ENCODE measurements around the gene ABL1.

ABL1 gene

GRCh38 chr9:130857864-130858738 lies 23.0 kb downstream of the ABL1 start:
- no peak for DNase-seq (ENCODE audit: extremely low read depth, insufficient read length)
- Histone ChIP-seq H3K27me3 (replicated peaks; ENCODE audit: control insufficient read depth, insufficient read depth, low read length) (no peaks in the 10 kb centered on the region), H3K36me3 (ENCODE audit: control insufficient read depth, insufficient read depth, low read length) (peaks cover 13% of the 10 kb centered on the region), H3K4me3 (replicated peaks; ENCODE audit: low read depth, low read length) (no peak overlapping the region)
- TF ChIP-seq, protein P1, sequence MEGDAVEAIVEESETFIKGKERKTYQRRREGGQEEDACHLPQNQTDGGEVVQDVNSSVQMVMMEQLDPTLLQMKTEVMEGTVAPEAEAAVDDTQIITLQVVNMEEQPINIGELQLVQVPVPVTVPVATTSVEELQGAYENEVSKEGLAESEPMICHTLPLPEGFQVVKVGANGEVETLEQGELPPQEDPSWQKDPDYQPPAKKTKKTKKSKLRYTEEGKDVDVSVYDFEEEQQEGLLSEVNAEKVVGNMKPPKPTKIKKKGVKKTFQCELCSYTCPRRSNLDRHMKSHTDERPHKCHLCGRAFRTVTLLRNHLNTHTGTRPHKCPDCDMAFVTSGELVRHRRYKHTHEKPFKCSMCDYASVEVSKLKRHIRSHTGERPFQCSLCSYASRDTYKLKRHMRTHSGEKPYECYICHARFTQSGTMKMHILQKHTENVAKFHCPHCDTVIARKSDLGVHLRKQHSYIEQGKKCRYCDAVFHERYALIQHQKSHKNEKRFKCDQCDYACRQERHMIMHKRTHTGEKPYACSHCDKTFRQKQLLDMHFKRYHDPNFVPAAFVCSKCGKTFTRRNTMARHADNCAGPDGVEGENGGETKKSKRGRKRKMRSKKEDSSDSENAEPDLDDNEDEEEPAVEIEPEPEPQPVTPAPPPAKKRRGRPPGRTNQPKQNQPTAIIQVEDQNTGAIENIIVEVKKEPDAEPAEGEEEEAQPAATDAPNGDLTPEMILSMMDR (IDR thresholded peaks at IDR 0.05; ENCODE audit: insufficient read depth, low read length, poor library complexity, severe bottlenecking), result no peak

GRCh38 chr9:130858739-130859705 lies 24.0 kb downstream of the ABL1 start:
- no peak overlapping the region for H3K4me3 ChIP-seq (replicated peaks; ENCODE audit: low read depth, low read length)
- H3K36me3 ChIP-seq (ENCODE audit: control insufficient read depth, insufficient read depth, low read length), result peaks cover 13% of the 10 kb centered on the region
- TF ChIP-seq, protein P1 (IDR thresholded peaks at IDR 0.05; ENCODE audit: insufficient read depth, low read length, poor library complexity, severe bottlenecking), result no peak
- no peaks in the 10 kb centered on the region for H3K27me3 ChIP-seq (replicated peaks; ENCODE audit: control insufficient read depth, insufficient read depth, low read length)
- DNase-seq (ENCODE audit: extremely low read depth, insufficient read length), result no peak

DNA sequence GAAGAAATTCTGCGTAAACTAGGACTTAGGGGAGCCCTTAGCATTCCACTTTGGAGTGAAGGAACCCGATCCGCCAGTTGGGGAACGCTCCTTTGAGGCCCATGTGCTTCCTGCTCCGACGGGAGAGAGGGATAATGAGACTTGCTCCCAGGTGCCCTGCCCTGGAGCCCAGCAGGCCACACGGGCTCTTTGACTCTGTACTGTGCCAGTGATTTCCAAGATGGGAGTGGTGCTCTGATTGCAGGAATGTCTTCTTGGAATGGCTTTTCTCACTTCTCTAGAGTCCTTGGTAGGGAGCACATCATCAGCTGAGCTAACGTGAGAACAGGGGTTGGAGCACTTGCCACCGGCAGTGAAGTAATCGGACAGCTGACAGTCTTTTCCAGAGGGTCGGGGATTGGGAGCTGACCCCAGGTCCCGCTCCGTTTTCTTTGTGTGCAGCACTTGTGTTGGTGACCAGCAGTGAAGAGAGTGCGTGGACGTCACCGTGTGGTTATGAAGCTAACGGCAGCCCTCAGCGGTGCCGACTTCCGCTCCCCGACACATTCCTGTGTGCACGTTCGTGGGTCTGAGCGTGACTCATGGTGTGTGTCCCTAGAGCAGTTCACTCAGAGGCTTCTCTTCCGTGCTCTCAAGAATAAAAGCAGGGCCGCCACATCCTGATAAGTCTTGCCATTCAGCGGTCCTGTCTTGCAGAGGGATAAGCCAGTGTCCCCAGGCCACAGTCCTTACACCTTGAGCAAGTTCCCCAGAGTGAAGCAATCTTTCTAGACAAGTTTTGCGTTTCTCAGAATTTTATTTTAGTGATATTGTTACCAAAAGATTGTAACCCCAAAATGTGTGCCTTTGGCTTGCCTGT lies 25.6 kb downstream of the ABL1 start:
- no peak for DNase-seq (ENCODE audit: extremely low read depth, insufficient read length)
- H3K4me3 ChIP-seq (replicated peaks; ENCODE audit: low read depth, low read length), result no peak overlapping the region
- no peaks in the 10 kb centered on the region for H3K27me3 ChIP-seq (replicated peaks; ENCODE audit: control insufficient read depth, insufficient read depth, low read length)
- peaks cover 15% of the 10 kb centered on the region for H3K36me3 ChIP-seq (ENCODE audit: control insufficient read depth, insufficient read depth, low read length)
- TF ChIP-seq, protein P1 (IDR thresholded peaks at IDR 0.05; ENCODE audit: insufficient read depth, low read length, poor library complexity, severe bottlenecking), result no peak

- Histone ChIP-seq H3K27me3 (replicated peaks; ENCODE audit: control insufficient read depth, insufficient read depth, low read length) (no peaks in the 10 kb centered on the region), H3K36me3 (ENCODE audit: control insufficient read depth, insufficient read depth, low read length) (peaks cover 13% of the 10 kb centered on the region), H3K4me3 (replicated peaks; ENCODE audit: low read depth, low read length) (no peak overlapping the region)
- no peak for DNase-seq (ENCODE audit: extremely low read depth, insufficient read length)
- TF ChIP-seq, protein P1 (IDR thresholded peaks at IDR 0.05; ENCODE audit: insufficient read depth, low read length, poor library complexity, severe bottlenecking), result no peak
Measured at GRCh38 chr9:130861372-130862180, 26.5 kb downstream of the ABL1 start.

All from GM06990 (cell line).